Activated naive CD8-positive, alpha-beta T cell treated with anti-CD3 and anti-CD28 coated beads, Interleukin-2, amount 10 ng/mL, durations not matched to agents 7 days and 5 days (primary cell): ENCODE measurements around the gene SLC5A12. TPM values are rescaled to one million over a fixed set of nuclear protein-coding genes. Genes with fewer than 3 reads are reported as not detected.
"Not testable (repeated sequence)": the region's sequence is repeated elsewhere in the genome, so short reads cannot be mapped to it uniquely, and the experiment has no call there.

Experiments
- ATAC-seq: fragments of 150-1000 bp; cut with Tn5 transposase; one replicate; pipeline ENCODE4 v1.10.0; 2021; ENCODE audit warnings: low read depth, moderate library complexity
- POLR2A ChIA-PET: fragments of 350-600 bp; sonication (Branson Sonifier 250); formaldehyde crosslinking; loops from one replicate; lab custom pipeline; 2021; ENCODE audit warnings: antibody characterized with exemption; lab: Charles Lee
- DNase-seq: peaks from one replicate; pipeline ENCODE4 v3.0.0; 2021
- H3K27ac Mint-ChIP-seq: one replicate; pipeline ENCODE4 v1.8.0; 2022; ENCODE audit warnings: mild to moderate bottlenecking, mixed read lengths
- H3K27me3 Mint-ChIP-seq: one replicate; pipeline ENCODE4 v1.8.0; 2022; ENCODE audit warnings: mild to moderate bottlenecking, moderate library complexity, mixed read lengths
- H3K36me3 Mint-ChIP-seq: one replicate; pipeline ENCODE4 v1.8.0; 2021; ENCODE audit warnings: mild to moderate bottlenecking, mixed read lengths
- H3K4me1 Mint-ChIP-seq: one replicate; pipeline ENCODE4 v1.8.0; 2021; ENCODE audit warnings: mixed read lengths
- H3K4me3 Mint-ChIP-seq: one replicate; pipeline ENCODE4 v1.8.0; 2022; ENCODE audit warnings: mild to moderate bottlenecking, moderate library complexity, mixed read lengths
- H3K9me3 Mint-ChIP-seq: one replicate; pipeline ENCODE4 v1.8.0; 2021; ENCODE audit warnings: mixed read lengths
- total RNA-seq, 2 experiments: library from RNA; stranded (reverse); gene quantifications; one replicate each; pipeline ENCODE4 v1.2.3, GENCODE V29; 2021

SLC5A12 gene
- total RNA-seq, 2 experiments from 2014 or later, result not detected

DNA sequence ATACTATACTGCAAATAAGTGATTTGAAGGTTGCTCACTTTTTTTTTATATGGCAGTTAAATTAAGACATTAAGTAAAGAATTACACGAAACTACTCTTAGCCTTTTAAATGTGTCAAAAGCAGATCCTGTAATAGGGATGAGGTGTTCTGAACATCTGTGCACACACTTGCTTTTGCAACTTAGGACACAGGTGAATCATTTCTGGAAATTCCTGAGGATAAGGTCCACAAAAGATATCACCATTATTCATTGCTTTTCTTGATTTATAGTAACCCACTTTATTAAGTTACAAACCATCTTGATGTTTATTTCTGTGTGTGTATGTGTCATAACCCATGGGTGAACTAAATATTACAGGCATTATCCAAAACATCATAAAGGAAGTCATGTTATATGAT is 55.9 kb downstream of the SLC5A12 start:
- H3K27ac Mint-ChIP-seq, result no peak overlapping the region
- no peak for DNase-seq
- no peak for ATAC-seq

DNA sequence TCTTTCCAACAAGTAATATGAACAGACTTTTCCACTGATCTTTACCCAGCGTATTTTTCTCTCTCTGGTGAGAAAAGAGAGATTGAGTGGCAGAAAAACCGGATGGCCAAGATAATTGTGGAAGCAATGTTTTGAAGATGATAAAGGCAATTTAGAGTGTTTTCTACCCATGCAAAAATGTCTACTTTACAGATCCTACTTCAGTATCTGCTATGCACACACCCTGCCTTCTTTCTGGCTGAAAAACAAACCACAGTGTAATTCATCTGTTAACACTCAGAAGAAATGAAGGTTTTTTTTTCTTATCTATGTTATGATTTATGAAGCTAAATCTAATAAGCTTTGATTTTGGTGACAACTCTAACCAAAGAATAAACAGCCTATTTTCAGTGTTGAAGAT is 56.8 kb downstream of the SLC5A12 start:
- Mint-ChIP-seq H3K9me3 (no peaks in the 10 kb centered on the region), H3K4me1 (no peaks in the 10 kb centered on the region), H3K27me3 (no peaks in the 10 kb centered on the region), H3K36me3 (no peaks in the 10 kb centered on the region), H3K27ac (no peak overlapping the region), H3K4me3 (no peak overlapping the region)
- no peak for ATAC-seq
- POLR2A ChIA-PET, result no interaction called here
- no peak for DNase-seq

More for the DNA sequence above, 55.9 kb downstream of the SLC5A12 start:
- no peaks in the 10 kb centered on the region for H3K36me3 Mint-ChIP-seq
- H3K27me3 Mint-ChIP-seq, result no peaks in the 10 kb centered on the region
- no peaks in the 10 kb centered on the region for H3K9me3 Mint-ChIP-seq
- no peak overlapping the region for H3K4me3 Mint-ChIP-seq
- H3K4me1 Mint-ChIP-seq, result no peaks in the 10 kb centered on the region
- POLR2A ChIA-PET, result no interaction called here

DNA sequence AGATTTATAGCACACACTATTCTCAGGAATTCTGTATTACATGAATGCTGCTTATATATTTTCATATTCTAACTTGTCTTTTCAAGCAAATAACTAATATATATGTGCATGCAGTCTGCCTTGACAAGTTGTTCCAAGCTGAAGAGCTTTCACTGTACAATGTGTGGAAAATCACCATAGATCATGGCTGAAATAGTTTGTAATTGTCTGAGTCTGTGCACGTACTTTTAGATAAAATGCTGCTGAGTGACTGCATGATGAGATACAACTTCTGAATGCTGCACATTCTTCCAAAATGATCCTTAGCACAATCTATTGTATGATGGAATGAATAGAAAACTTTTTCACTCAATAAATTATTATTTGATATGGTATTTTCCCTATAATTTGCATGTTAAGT is 58.9 kb downstream of the SLC5A12 start:
- Mint-ChIP-seq H3K27ac (no peak overlapping the region), H3K9me3 (no peaks in the 10 kb centered on the region), H3K36me3 (no peaks in the 10 kb centered on the region), H3K27me3 (no peaks in the 10 kb centered on the region), H3K4me1 (no peaks in the 10 kb centered on the region), H3K4me3 (no peak overlapping the region)
- DNase-seq, result no peak
- no peak for ATAC-seq
- POLR2A ChIA-PET, result no interaction called here

DNA sequence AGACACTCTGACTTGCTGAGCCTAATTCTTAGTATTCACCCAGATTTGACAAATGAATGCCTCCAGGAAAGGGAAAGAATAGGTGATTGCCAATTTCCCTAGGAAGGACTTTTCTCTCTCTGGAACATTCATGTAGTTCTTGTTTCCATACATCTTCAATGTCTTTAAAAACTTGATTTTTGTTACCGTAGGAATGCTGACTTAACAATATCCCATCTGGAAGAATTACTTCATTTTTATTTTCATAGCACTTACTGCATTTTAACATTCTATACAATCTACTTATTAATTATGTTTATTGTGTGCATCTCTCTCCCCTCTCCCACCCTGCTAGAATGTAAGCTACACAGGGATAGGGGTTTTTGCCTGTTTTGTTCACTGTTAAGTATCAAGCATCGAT is 66.6 kb downstream of the SLC5A12 start:
- H3K36me3 Mint-ChIP-seq, result no peaks in the 10 kb centered on the region
- DNase-seq (no peak), ATAC-seq (no peak)
- H3K9me3 Mint-ChIP-seq, result no peaks in the 10 kb centered on the region
- H3K27me3 Mint-ChIP-seq, result no peaks in the 10 kb centered on the region
- H3K4me3 Mint-ChIP-seq, result no peak overlapping the region
- POLR2A ChIA-PET, result no interaction called here
- H3K27ac Mint-ChIP-seq, result no peak overlapping the region
- H3K4me1 Mint-ChIP-seq, result no peaks in the 10 kb centered on the region

DNA sequence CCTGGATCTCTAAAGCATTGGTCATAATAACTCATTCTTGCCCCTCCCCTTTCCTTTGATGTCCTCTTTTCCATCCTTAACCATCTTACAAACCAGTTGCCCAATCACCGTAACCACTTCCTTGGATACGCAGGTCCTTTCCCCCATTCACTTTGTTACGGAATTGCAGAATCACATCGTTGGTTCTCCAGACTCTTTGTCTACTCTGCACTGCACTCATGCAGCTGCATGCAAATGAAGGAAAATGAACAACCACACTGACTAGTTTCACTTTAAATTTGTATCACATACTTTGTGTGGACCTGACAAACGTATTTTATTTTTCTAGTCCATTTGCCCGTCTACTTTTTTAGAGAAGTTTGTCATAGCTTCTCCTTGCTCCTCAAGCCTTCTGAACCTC is 69.9 kb downstream of the SLC5A12 start:
- no peaks in the 10 kb centered on the region for H3K36me3 Mint-ChIP-seq
- no peaks in the 10 kb centered on the region for H3K27me3 Mint-ChIP-seq
- no peak for DNase-seq
- POLR2A ChIA-PET, result no interaction called here
- no peak overlapping the region for H3K4me3 Mint-ChIP-seq
- no peak overlapping the region for H3K27ac Mint-ChIP-seq
- no peaks in the 10 kb centered on the region for H3K4me1 Mint-ChIP-seq
- no peak for ATAC-seq
- no peaks in the 10 kb centered on the region for H3K9me3 Mint-ChIP-seq

DNA sequence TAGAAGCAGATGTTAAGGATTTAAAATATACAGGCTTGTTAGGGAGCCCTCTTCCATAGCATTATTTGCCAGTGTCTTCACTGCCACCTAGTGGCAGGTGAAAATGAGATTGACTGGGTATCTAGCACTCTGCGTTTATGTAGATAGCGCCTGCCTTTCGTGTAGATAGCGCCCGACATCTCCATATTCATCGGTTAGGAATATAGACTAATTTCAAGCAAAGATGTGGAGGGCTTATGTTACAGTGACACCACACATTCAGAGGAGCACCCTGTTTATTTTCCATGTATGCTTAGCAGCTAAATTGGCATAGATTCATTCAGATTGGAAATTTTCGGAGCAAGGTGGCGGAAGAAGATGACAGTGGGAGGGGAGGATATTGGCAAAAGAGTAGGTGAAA is 72.0 kb downstream of the SLC5A12 start:
- H3K27ac Mint-ChIP-seq, result no peak overlapping the region
- ATAC-seq (peak; percentile 63), DNase-seq (no peak)
- H3K4me1 Mint-ChIP-seq, result no peaks in the 10 kb centered on the region
- H3K27me3 Mint-ChIP-seq, result no peaks in the 10 kb centered on the region
- POLR2A ChIA-PET, result no interaction called here
- H3K4me3 Mint-ChIP-seq, result no peak overlapping the region
- no peaks in the 10 kb centered on the region for H3K9me3 Mint-ChIP-seq
- no peaks in the 10 kb centered on the region for H3K36me3 Mint-ChIP-seq

DNA sequence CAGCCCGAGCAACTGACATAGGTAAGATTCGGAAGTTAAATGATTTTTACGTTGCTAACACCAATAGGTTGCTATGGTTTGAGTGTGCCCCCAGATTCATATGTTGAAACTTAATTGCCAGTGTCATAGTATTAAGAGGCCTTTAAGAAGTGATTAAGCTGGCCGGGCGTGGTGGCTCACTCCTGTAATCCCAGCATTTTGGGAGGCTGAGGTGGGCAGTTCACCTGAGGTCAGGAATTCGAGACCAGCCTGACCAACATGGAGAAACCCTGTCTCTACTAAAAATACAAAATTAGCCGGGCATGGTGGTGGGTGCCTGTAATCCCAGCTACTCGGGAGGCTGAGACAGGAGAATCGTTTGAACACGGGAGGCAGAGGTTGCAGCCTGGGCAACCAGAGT is 78.5 kb downstream of the SLC5A12 start:
- ATAC-seq, H3K27ac Mint-ChIP-seq, POLR2A ChIA-PET: not testable (repeated sequence)

DNA sequence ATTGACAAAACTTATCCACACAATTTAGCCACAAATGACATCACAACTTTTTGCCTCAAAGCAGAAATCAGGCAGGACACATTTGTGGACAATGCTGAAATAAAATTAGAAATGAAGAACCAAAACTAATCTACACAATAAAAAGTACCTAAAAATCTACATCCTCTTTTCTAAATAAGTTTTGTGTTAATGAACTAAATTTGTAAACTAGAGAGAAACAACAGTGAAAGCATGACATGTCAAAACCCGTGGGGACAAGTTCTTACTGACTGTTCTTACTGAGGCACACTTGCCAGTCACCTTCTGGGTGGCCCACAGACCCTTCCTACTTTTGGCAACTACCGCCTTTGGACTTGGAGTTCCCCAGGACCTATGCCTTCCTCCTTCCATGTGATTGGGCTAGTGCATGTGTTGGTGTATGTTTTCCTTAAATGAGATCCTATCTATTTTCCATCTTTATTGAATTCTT is 89.1 kb downstream of the SLC5A12 start:
- no peaks in the 10 kb centered on the region for H3K27me3 Mint-ChIP-seq
- H3K9me3 Mint-ChIP-seq, result peaks cover 5% of the 10 kb centered on the region
- POLR2A ChIA-PET, result no interaction called here
- DNase-seq (no peak), ATAC-seq (no peak)
- no peak overlapping the region for H3K4me3 Mint-ChIP-seq
- H3K4me1 Mint-ChIP-seq, result no peaks in the 10 kb centered on the region
- H3K36me3 Mint-ChIP-seq, result no peaks in the 10 kb centered on the region
- no peak overlapping the region for H3K27ac Mint-ChIP-seq

More for the DNA sequence above, 78.5 kb downstream of the SLC5A12 start:
- DNase-seq, H3K4me3 Mint-ChIP-seq, H3K27me3 Mint-ChIP-seq, H3K4me1 Mint-ChIP-seq, H3K36me3 Mint-ChIP-seq, H3K9me3 Mint-ChIP-seq: not testable (repeated sequence)

DNA sequence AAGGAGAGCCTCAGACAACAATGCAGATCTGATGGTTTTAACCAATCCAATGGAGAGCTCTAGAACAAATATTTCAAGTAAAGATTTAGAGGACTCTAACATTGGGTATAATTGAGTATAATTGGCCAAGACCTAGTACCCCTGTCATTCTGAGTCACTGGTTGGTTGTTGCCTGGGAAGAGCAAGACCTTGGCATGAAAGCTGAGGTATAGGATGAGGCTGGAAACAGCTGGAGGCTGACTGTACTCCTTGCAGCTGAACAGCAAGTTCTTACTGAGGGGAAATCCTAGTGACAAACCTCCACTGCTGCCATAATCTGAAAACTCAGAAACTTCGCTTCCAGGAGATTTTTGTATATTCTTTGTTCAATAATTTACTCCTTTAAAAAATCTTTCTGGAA is 95.5 kb downstream of the SLC5A12 start:
- Mint-ChIP-seq H3K27ac (no peak overlapping the region), H3K36me3 (no peaks in the 10 kb centered on the region), H3K4me3 (no peak overlapping the region), H3K4me1 (no peaks in the 10 kb centered on the region), H3K9me3 (peaks cover 3% of the 10 kb centered on the region), H3K27me3 (no peaks in the 10 kb centered on the region)
- no peak for DNase-seq
- POLR2A ChIA-PET, result no interaction called here
- ATAC-seq, result no peak

DNA sequence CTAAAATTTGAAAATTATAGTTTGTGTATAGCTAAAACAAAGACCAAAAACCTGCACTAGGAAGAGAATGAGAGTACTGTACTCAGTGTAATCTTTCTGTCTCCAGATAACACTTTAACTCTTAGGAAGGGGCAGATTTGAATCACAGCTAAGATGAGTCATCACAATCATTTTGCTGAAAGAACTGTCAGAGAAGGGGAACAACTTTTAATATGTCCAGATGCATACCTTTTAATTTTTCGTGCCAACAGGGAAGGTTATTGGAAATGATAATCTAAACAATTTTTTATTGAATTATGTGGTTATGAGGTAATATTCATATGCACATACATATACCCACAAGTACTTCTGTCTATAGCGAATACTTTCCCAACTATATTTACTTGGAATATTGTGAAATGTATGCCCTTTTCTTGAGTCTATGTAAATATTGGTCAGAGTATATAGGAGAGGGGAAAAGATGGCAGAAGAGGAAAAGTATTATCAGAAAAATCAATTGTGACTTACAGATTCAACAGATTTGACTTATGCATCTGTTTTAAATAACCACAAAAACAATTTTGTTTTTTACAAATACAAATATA is 98.7 kb downstream of the SLC5A12 start:
- H3K4me3 Mint-ChIP-seq, result no peak overlapping the region
- H3K27ac Mint-ChIP-seq, result no peak overlapping the region

DNA sequence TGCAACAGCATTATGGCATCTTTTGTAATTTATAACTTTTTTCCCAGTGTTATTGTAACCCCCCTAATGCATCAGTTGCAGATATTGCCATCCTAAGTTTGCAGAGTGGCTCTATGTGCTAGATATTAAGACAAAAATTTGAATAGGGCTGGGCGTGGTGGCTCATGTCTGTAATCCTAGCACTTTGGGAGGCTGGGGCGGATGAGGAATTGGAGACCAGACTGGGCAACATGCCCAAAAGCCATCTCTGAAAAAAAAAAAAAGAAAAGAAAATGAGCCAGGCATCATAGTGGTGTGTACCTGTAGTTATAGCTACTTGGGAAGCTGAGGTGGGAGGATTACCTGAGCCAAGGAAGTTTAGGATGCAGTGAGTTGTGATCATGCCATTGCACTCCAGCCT is 99.7 kb downstream of the SLC5A12 start:
- Mint-ChIP-seq H3K36me3 (no peaks in the 10 kb centered on the region), H3K4me1 (no peaks in the 10 kb centered on the region), H3K9me3 (peaks cover 3% of the 10 kb centered on the region), H3K27ac (no peak overlapping the region), H3K27me3 (no peaks in the 10 kb centered on the region), H3K4me3 (no peak overlapping the region)
- ATAC-seq, result no peak
- POLR2A ChIA-PET, result no interaction called here
- DNase-seq, result no peak

More for the DNA sequence above, 98.7 kb downstream of the SLC5A12 start:
- H3K27me3 Mint-ChIP-seq, result no peaks in the 10 kb centered on the region
- no peak for DNase-seq
- no peak for ATAC-seq
- no peaks in the 10 kb centered on the region for H3K36me3 Mint-ChIP-seq
- POLR2A ChIA-PET, result no interaction called here
- H3K9me3 Mint-ChIP-seq, result peaks cover 3% of the 10 kb centered on the region
- no peaks in the 10 kb centered on the region for H3K4me1 Mint-ChIP-seq

DNA sequence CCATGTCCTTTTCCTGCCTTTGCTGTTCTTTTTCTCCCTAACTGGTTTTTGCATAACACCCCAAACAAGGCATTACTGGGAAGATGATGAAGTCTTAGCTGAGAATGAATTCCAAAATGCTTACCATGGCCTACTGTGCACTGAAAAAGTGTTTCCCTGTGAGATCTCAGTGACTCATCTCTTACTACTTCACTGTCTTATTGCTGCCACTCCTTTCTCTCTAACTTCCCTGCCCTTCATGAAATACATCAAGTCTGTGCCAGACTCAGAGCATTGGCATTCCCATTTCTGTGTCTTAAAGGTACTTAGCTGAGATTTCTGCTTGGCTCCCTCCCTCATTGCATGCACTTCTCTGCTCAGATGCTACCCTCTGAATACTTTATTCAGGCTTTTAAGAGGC is 100.7 kb downstream of the SLC5A12 start:
- no peak for ATAC-seq
- Mint-ChIP-seq H3K4me1 (no peaks in the 10 kb centered on the region), H3K4me3 (no peak overlapping the region), H3K9me3 (peaks cover 3% of the 10 kb centered on the region), H3K36me3 (no peaks in the 10 kb centered on the region), H3K27ac (no peak overlapping the region), H3K27me3 (no peaks in the 10 kb centered on the region)
- POLR2A ChIA-PET, result no interaction called here
- no peak for DNase-seq

DNA sequence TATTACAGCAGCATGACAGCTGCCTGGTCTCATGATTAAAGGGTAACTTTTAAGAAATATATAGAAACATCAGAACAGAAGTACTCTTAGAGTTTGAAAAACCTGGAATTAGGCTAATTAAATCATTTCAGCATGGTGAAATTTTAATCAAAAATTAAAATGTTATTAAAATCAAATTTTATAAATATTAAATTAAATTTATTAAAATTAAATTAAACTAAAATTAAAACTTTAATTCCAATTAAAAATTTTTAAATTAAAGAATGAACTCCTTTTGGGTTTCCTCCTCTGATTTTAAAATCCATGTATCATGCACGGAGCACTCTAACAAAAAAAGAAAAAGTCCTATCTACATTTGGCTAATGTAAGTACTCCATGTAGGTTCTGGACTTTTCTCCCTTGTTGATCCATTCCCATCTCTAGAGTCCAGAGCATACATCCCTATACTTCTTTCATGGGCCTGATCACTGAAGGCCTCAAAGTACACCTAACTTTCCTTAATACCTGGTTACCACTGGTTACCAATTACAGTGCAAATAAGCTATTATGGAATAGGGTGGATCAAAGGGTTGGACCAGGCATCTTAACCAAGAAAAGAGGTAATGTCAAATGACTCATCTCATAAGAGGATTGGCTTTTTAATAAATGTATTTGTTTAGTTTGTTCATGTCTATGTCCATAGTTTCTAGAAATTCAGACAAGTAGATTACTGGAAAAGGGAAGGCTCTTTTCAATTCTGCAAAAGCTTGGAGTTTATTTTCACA is 101.4 kb downstream of the SLC5A12 start:
- ATAC-seq (no peak), DNase-seq (no peak)
- H3K9me3 Mint-ChIP-seq, result peaks cover 2% of the 10 kb centered on the region
- H3K27me3 Mint-ChIP-seq, result no peaks in the 10 kb centered on the region
- H3K36me3 Mint-ChIP-seq, result no peaks in the 10 kb centered on the region
- no peak overlapping the region for H3K27ac Mint-ChIP-seq
- POLR2A ChIA-PET, result no interaction called here
- no peaks in the 10 kb centered on the region for H3K4me1 Mint-ChIP-seq
- no peak overlapping the region for H3K4me3 Mint-ChIP-seq

DNA sequence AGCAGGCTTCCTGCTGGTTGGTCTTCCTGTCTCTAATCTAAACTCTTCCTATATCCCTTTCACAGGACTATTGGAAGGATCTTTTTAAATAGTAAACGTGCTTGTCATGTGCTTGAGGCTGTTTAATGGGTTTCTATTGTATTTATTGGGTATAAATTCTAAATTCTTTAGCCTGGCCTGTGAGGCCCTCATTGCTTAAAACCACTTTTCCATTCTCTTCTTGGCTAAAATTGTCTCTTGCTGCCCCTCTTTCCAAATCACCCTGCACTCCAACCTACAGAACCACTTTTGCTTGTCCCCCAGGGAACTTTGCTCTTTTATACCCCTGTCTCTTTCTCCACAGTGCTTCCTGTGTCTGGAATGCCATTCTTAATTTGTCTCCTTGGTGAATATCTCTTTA is 103.4 kb downstream of the SLC5A12 start:
- Mint-ChIP-seq H3K4me3 (no peak overlapping the region), H3K36me3 (no peaks in the 10 kb centered on the region)

More for the DNA sequence above, 103.4 kb downstream of the SLC5A12 start:
- Mint-ChIP-seq H3K27ac (no peak overlapping the region), H3K27me3 (no peaks in the 10 kb centered on the region), H3K4me1 (no peaks in the 10 kb centered on the region), H3K9me3 (peaks cover 2% of the 10 kb centered on the region)
- no peak for ATAC-seq
- POLR2A ChIA-PET, result no interaction called here
- no peak for DNase-seq
